HG03025 (cell line): ENCODE measurements around the gene CCL1.

Experiments used
- ATAC-seq: cut with Tn5 transposase; IDR thresholded peaks from one replicate; pipeline ENCODE4 v1.9.1; 2021; ENCODE audit warnings: mild to moderate bottlenecking, moderate library complexity; ENCODE audit not compliant: unreplicated experiment, low FRiP score

CCL1 gene

GRCh38 chr17:34384271-34384670, 21.2 kb upstream of the CCL1 start:
- ATAC-seq: no peak

GRCh38 chr17:34383216-34383615, 20.2 kb upstream of the CCL1 start:
- ATAC-seq: no peak

GRCh38 chr17:34382621-34383124, 19.6 kb upstream of the CCL1 start:
- no peak for ATAC-seq

GRCh38 chr17:34379868-34380267, 16.8 kb upstream of the CCL1 start:
- ATAC-seq: no peak

- ATAC-seq: no peak
Measured at GRCh38 chr17:34378664-34379101, 15.7 kb upstream of the CCL1 start.

GRCh38 chr17:34377078-34377823, 14.2 kb upstream of the CCL1 start:
- no peak for ATAC-seq

GRCh38 chr17:34375426-34375997, 12.5 kb upstream of the CCL1 start:
- no peak for ATAC-seq

- ATAC-seq: no peak
Measured at GRCh38 chr17:34374457-34374856, 11.4 kb upstream of the CCL1 start.

- ATAC-seq: no peak
Measured at GRCh38 chr17:34371405-34372100, 8.5 kb upstream of the CCL1 start.

- ATAC-seq: no peak
Measured at GRCh38 chr17:34370997-34371395, 8.0 kb upstream of the CCL1 start.

GRCh38 chr17:34370376-34370996, 7.5 kb upstream of the CCL1 start:
- no peak for ATAC-seq

GRCh38 chr17:34369571-34369970, 6.5 kb upstream of the CCL1 start:
- no peak for ATAC-seq

- ATAC-seq: no peak
Measured at GRCh38 chr17:34368946-34369500, 6.0 kb upstream of the CCL1 start.

- ATAC-seq: no peak
Measured at GRCh38 chr17:34368196-34368945, 5.3 kb upstream of the CCL1 start.

- no peak for ATAC-seq
Measured at GRCh38 chr17:34367486-34368195, 4.6 kb upstream of the CCL1 start.

GRCh38 chr17:34366529-34367107, 3.6 kb upstream of the CCL1 start:
- no peak for ATAC-seq

- no peak for ATAC-seq
Measured at GRCh38 chr17:34366010-34366409, 3.0 kb upstream of the CCL1 start.

GRCh38 chr17:34365340-34365739, 2.3 kb upstream of the CCL1 start:
- no peak for ATAC-seq

- no peak for ATAC-seq
Measured at GRCh38 chr17:34364751-34365150, 1.7 kb upstream of the CCL1 start.
